ENCODE results near the gene NUDT13.

DNA sequence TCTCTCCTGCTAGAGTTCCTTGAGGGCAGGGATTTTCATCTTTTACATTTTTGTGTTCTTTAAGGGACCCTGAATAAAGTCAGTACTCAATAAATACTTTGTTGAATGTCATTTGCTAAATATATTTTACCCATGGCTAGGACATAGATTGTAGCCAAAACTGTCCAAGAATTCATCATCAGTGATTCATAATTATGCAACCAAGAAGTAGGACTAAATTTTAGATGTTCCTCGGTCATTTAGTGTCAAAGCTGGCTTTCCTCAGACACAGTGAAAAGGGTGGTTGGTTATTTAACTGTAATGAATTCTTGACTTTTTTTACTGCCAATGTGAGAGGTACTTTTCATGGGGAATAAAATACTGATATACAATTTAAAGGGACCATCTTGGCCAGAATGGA is 3.3 kb downstream of the NUDT13 start:
- TF ChIP-seq POLR2AphosphoS5 (IDR thresholded peaks at IDR 0.05; ENCODE audit: low read depth, low read length) (no peak), POLR2A (IDR thresholded peaks at IDR 0.05; ENCODE audit: low read depth, low read length) (no peak), TAF1 (IDR thresholded peaks at IDR 0.05; ENCODE audit: borderline replicate concordance, low read depth, low read length) (no peak)
